ENCODE measurements around the gene EVC2.

Gene EVC2

DNA sequence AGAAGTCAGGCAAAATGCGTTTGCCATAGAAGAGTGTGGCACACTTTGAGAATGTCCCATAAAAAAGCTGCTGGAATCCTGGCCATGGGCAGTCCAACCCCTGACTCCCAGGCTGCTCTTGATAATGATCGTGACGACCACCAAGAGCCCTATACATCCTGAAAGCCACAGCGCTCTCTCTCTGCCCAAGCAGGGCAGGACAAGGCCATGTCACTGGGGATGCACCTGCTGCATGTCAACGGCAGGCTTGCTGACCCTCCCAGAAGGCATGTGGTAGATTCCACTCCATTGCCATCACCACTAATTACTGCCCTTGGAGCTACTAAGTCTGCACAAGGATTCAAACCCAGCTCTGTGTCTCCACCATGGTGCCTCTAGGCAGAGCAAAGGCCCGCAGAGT is 144.5 kb downstream of the EVC2 start:
- ChIA-PET CTCF (no interaction called here), POLR2A (no interaction called here)
- no peaks in the 10 kb centered on the region for H3K4me1 ChIP-seq (ENCODE audit: control extremely low read depth in 1 of 4, control insufficient read depth in 4 of 4, insufficient read depth in 4 of 4, low read length in 3 of 4)
- DNase-seq: no peak
- no peaks in the 10 kb centered on the region for H3K27me3 ChIP-seq (replicated peaks in 2 of 5; ENCODE audit: control insufficient read depth in 4 of 5, insufficient read depth in 5 of 5, low read length in 4 of 5)
- H3K4me3 ChIP-seq (ENCODE audit: control insufficient read depth in 1 of 7, extremely low read depth in 1 of 7, insufficient read depth in 4 of 7, low read depth in 2 of 7, low read length in 6 of 7): no peak overlapping the region
- H3K27ac ChIP-seq (ENCODE audit: insufficient read depth in 1 of 2, low read depth in 1 of 2, low read length in 2 of 2, poor library complexity in 1 of 2, severe bottlenecking in 2 of 2): no peak overlapping the region
- H3K36me3 ChIP-seq (ENCODE audit: control insufficient read depth in 4 of 4, insufficient read depth in 4 of 4, low read length in 3 of 4): peaks cover 0 to 8% (median 0%) of the 10 kb centered on the region in 4 experiments
- no peaks in the 10 kb centered on the region for H3K9me3 ChIP-seq (ENCODE audit: control extremely low read depth in 1 of 5, control insufficient read depth in 4 of 5, insufficient read depth in 2 of 5, low read depth in 1 of 5, low read length in 4 of 5)
- 100% methylated on average over 6 of the region's 6 CpGs for WGBS (ENCODE audit: insufficient coverage)

DNA sequence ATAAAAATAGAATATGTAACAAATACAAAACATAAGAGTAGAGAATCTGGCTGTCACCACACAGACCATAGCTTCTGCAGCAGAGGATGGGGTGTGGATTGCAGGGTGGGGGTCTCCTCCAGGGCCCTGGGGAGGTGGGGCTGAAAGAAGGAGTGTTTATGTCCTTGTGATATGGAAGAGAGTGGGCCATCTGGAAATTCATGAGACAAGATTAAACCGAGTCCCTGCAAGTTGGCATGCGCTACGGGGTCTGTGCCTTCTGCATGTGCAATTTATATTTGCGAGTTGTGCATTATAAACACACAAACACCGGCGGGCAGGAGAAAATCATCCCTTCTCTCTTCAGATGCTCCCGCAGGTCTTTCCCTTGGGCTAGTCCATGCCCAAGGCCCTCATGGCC is 145.9 kb downstream of the EVC2 start:
- CTCF ChIA-PET: no interaction called here
- peaks cover 0 to 8% (median 0%) of the 10 kb centered on the region in 4 experiments for H3K36me3 ChIP-seq (ENCODE audit: control insufficient read depth in 4 of 4, insufficient read depth in 4 of 4, low read length in 3 of 4)

DNA sequence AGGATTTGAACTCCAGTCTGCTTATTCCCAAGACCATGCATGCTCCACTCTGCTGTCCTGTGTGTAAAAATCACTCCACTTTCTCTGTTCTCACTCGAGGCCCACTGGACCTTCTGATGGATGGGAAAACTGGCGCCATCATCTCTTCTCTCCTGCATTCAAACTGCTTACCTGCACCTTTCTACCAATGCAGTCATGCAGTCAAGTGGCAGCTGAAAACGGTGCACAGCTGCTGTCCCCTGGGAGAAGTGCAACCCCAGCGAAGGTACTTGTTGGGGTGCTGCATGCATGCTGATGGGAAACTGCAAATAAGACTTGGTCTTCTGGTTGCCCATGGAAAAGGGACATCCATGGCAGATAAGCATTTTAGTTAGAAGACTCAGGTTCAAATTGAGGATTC is 147.1 kb downstream of the EVC2 start:
- Histone ChIP-seq H3K27me3 (replicated peaks in 2 of 5; ENCODE audit: control insufficient read depth in 4 of 5, insufficient read depth in 5 of 5, low read length in 4 of 5) (no peaks in the 10 kb centered on the region), H3K9me3 (ENCODE audit: control extremely low read depth in 1 of 5, control insufficient read depth in 4 of 5, insufficient read depth in 2 of 5, low read depth in 1 of 5, low read length in 4 of 5) (peaks cover 0 to 3% (median 0%) of the 10 kb centered on the region in 5 experiments), H3K27ac (ENCODE audit: insufficient read depth in 1 of 2, low read depth in 1 of 2, low read length in 2 of 2, poor library complexity in 1 of 2, severe bottlenecking in 2 of 2) (no peak overlapping the region), H3K4me1 (ENCODE audit: control extremely low read depth in 1 of 4, control insufficient read depth in 4 of 4, insufficient read depth in 4 of 4, low read length in 3 of 4) (no peaks in the 10 kb centered on the region), H3K36me3 (ENCODE audit: control insufficient read depth in 4 of 4, insufficient read depth in 4 of 4, low read length in 3 of 4) (peaks cover 0 to 8% (median 0%) of the 10 kb centered on the region in 4 experiments), H3K4me3 (ENCODE audit: control insufficient read depth in 1 of 7, extremely low read depth in 1 of 7, insufficient read depth in 4 of 7, low read depth in 2 of 7, low read length in 6 of 7) (no peak overlapping the region)
- CTCF ChIA-PET: no interaction called here
- DNase-seq: no peak
- POLR2A ChIA-PET: no interaction called here
- WGBS (ENCODE audit: insufficient coverage): 100% methylated on average over 4 of the region's 4 CpGs

More for the DNA sequence above, 145.9 kb downstream of the EVC2 start:
- Histone ChIP-seq H3K9me3 (ENCODE audit: control extremely low read depth in 1 of 5, control insufficient read depth in 4 of 5, insufficient read depth in 2 of 5, low read depth in 1 of 5, low read length in 4 of 5) (no peaks in the 10 kb centered on the region), H3K4me3 (ENCODE audit: control insufficient read depth in 1 of 7, extremely low read depth in 1 of 7, insufficient read depth in 4 of 7, low read depth in 2 of 7, low read length in 6 of 7) (no peak overlapping the region), H3K27ac (ENCODE audit: insufficient read depth in 1 of 2, low read depth in 1 of 2, low read length in 2 of 2, poor library complexity in 1 of 2, severe bottlenecking in 2 of 2) (no peak overlapping the region), H3K27me3 (replicated peaks in 2 of 5; ENCODE audit: control insufficient read depth in 4 of 5, insufficient read depth in 5 of 5, low read length in 4 of 5) (no peaks in the 10 kb centered on the region), H3K4me1 (ENCODE audit: control extremely low read depth in 1 of 4, control insufficient read depth in 4 of 4, insufficient read depth in 4 of 4, low read length in 3 of 4) (no peaks in the 10 kb centered on the region)
- POLR2A ChIA-PET: no interaction called here
- no peak for DNase-seq
- 93% methylated on average over 7 of the region's 7 CpGs for WGBS (ENCODE audit: insufficient coverage)

DNA sequence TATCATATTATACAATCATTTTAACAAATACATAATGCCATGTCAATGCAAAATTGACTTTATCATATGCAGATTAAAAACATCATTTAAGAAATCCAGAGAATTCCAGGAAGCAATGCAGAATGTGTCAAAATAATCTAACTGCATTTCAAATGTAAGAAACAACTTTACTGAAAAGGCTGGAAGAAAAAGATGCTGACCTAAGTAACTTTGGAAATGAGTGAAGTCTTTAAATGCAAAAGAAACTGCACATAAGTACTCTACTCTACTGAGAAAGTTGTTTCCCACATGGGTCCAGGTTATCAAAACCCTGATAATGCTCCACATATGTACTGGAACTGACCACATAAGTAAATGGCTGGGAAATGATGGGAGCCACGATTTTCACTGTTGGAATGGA is 149.9 kb downstream of the EVC2 start:
- no CpG with 5 or more reads among the region's 1 CpG for WGBS (ENCODE audit: insufficient coverage)
- H3K9me3 ChIP-seq (ENCODE audit: control extremely low read depth in 1 of 5, control insufficient read depth in 4 of 5, insufficient read depth in 2 of 5, low read depth in 1 of 5, low read length in 4 of 5): peaks cover 0 to 4% (median 0%) of the 10 kb centered on the region in 5 experiments
- POLR2A ChIA-PET: no interaction called here
- H3K36me3 ChIP-seq (ENCODE audit: control insufficient read depth in 4 of 4, insufficient read depth in 4 of 4, low read length in 3 of 4): peaks cover 0 to 3% (median 0%) of the 10 kb centered on the region in 4 experiments
- H3K4me3 ChIP-seq (ENCODE audit: control insufficient read depth in 1 of 7, extremely low read depth in 1 of 7, insufficient read depth in 4 of 7, low read depth in 2 of 7, low read length in 6 of 7): no peak overlapping the region
- no peak for DNase-seq
- CTCF ChIA-PET: no interaction called here
- no peaks in the 10 kb centered on the region for H3K27me3 ChIP-seq (replicated peaks in 2 of 5; ENCODE audit: control insufficient read depth in 4 of 5, insufficient read depth in 5 of 5, low read length in 4 of 5)
- H3K4me1 ChIP-seq (ENCODE audit: control extremely low read depth in 1 of 4, control insufficient read depth in 4 of 4, insufficient read depth in 4 of 4, low read length in 3 of 4): no peaks in the 10 kb centered on the region
- H3K27ac ChIP-seq (ENCODE audit: insufficient read depth in 1 of 2, low read depth in 1 of 2, low read length in 2 of 2, poor library complexity in 1 of 2, severe bottlenecking in 2 of 2): no peak overlapping the region

DNA sequence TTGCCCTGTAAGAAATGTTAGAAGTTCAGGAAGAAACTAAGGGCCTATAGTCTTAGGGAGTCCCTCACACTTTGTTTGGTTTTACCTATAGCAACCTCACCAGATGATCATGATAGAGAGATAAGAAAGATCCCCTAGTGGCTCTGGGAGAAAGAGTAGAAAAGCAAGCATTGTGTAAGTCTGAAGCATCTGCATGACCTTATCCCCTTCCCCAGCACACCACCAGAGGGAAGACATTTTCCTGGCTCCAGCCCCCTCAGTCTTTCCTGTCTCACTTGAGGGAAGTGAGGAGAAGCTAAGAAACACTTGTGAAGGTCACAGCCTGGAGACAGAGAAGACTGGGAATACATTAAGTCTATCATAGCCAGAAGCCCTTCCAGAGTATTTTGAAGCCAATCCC is 154.0 kb downstream of the EVC2 start:
- no peaks in the 10 kb centered on the region for H3K4me1 ChIP-seq (ENCODE audit: control extremely low read depth in 1 of 4, control insufficient read depth in 4 of 4, insufficient read depth in 4 of 4, low read length in 3 of 4)
- ChIA-PET POLR2A (no interaction called here), CTCF (no interaction called here)
- H3K27me3 ChIP-seq (replicated peaks in 2 of 5; ENCODE audit: control insufficient read depth in 4 of 5, insufficient read depth in 5 of 5, low read length in 4 of 5): no peaks in the 10 kb centered on the region
- DNase-seq: no peak
- H3K4me3 ChIP-seq (ENCODE audit: control insufficient read depth in 1 of 7, extremely low read depth in 1 of 7, insufficient read depth in 4 of 7, low read depth in 2 of 7, low read length in 6 of 7): no peak overlapping the region
- H3K36me3 ChIP-seq (ENCODE audit: control insufficient read depth in 4 of 4, insufficient read depth in 4 of 4, low read length in 3 of 4): no peaks in the 10 kb centered on the region
- peaks cover 0 to 12% (median 0%) of the 10 kb centered on the region in 5 experiments for H3K9me3 ChIP-seq (ENCODE audit: control extremely low read depth in 1 of 5, control insufficient read depth in 4 of 5, insufficient read depth in 2 of 5, low read depth in 1 of 5, low read length in 4 of 5)
- no peak overlapping the region for H3K27ac ChIP-seq (ENCODE audit: insufficient read depth in 1 of 2, low read depth in 1 of 2, low read length in 2 of 2, poor library complexity in 1 of 2, severe bottlenecking in 2 of 2)

DNA sequence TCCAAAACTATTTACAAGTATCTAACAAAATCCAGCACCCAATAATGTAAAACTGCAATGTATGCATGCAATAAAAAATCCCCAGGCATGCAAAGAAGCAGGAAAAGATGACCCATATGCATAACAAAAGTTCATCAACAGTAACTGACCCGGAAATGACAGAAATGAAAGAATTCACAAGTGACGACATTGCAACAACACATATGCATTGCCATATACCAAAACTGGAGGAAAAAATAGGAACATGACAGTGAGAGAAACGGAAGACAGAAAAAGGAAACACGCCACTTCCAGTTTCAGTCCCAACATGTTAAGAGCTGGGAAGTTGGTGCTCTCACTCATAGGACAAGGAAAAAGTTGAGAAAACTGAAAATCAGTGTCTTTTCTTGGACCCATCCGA is 154.6 kb downstream of the EVC2 start:
- WGBS (ENCODE audit: insufficient coverage): 94% methylated on average over 5 of the region's 5 CpGs
- no peaks in the 10 kb centered on the region for H3K36me3 ChIP-seq (ENCODE audit: control insufficient read depth in 4 of 4, insufficient read depth in 4 of 4, low read length in 3 of 4)

DNA sequence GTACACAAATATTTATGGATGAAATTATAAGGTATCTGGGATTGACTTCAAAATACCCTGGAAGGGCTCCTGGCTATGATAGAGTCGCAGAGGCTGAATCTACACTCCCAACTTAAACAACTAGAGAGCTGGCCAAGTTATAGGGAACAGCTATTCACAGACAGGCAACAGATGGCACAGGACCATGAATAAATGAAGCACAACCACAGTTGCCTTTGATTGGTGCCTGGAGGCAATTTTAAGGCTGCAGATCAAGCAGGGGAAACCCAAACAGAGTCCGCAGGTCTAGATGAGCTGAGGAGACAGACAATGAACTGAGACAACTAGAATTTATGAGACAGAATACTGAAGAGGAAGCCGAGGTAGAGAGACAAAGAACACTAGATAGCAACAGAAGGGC is 155.9 kb downstream of the EVC2 start:
- H3K27ac ChIP-seq (ENCODE audit: insufficient read depth in 1 of 2, low read depth in 1 of 2, low read length in 2 of 2, poor library complexity in 1 of 2, severe bottlenecking in 2 of 2): no peak overlapping the region
- WGBS (ENCODE audit: insufficient coverage): 100% methylated on average over 2 of the region's 3 CpGs
- ChIA-PET POLR2A (no interaction called here), CTCF (no interaction called here)
- H3K4me1 ChIP-seq (ENCODE audit: control extremely low read depth in 1 of 4, control insufficient read depth in 4 of 4, insufficient read depth in 4 of 4, low read length in 3 of 4): no peaks in the 10 kb centered on the region
- H3K27me3 ChIP-seq (replicated peaks in 2 of 5; ENCODE audit: control insufficient read depth in 4 of 5, insufficient read depth in 5 of 5, low read length in 4 of 5): no peaks in the 10 kb centered on the region
- H3K9me3 ChIP-seq (ENCODE audit: control extremely low read depth in 1 of 5, control insufficient read depth in 4 of 5, insufficient read depth in 2 of 5, low read depth in 1 of 5, low read length in 4 of 5): peaks cover 2 to 22% (median 4%) of the 10 kb centered on the region in 5 experiments
- no peak for DNase-seq
- no peaks in the 10 kb centered on the region for H3K36me3 ChIP-seq (ENCODE audit: control insufficient read depth in 4 of 4, insufficient read depth in 4 of 4, low read length in 3 of 4)
- H3K4me3 ChIP-seq (ENCODE audit: control insufficient read depth in 1 of 7, extremely low read depth in 1 of 7, insufficient read depth in 4 of 7, low read depth in 2 of 7, low read length in 6 of 7): no peak overlapping the region

More for the DNA sequence above, 154.6 kb downstream of the EVC2 start:
- CTCF ChIA-PET: no interaction called here
- H3K27me3 ChIP-seq (replicated peaks in 2 of 5; ENCODE audit: control insufficient read depth in 4 of 5, insufficient read depth in 5 of 5, low read length in 4 of 5): no peaks in the 10 kb centered on the region
- POLR2A ChIA-PET: no interaction called here
- no peaks in the 10 kb centered on the region for H3K4me1 ChIP-seq (ENCODE audit: control extremely low read depth in 1 of 4, control insufficient read depth in 4 of 4, insufficient read depth in 4 of 4, low read length in 3 of 4)
- H3K9me3 ChIP-seq (ENCODE audit: control extremely low read depth in 1 of 5, control insufficient read depth in 4 of 5, insufficient read depth in 2 of 5, low read depth in 1 of 5, low read length in 4 of 5): peaks cover 0 to 13% (median 0%) of the 10 kb centered on the region in 5 experiments
- no peak for DNase-seq
- no peak overlapping the region for H3K27ac ChIP-seq (ENCODE audit: insufficient read depth in 1 of 2, low read depth in 1 of 2, low read length in 2 of 2, poor library complexity in 1 of 2, severe bottlenecking in 2 of 2)
- no peak overlapping the region for H3K4me3 ChIP-seq (ENCODE audit: control insufficient read depth in 1 of 7, extremely low read depth in 1 of 7, insufficient read depth in 4 of 7, low read depth in 2 of 7, low read length in 6 of 7)
